Endothelial cell of umbilical vein (primary cell): Measurements from ENCODE around the gene HSPG2. TPM values are rescaled to one million over a fixed set of nuclear protein-coding genes. Genes with fewer than 3 reads are reported as not detected.
A peak's percentile ranks its signal among the peaks of the same experiment; 100 is the strongest.

Experiments used
- BruUV-seq: library from RNA; stranded (reverse); fragments of 400-500 nt; replicated peaks from 2 replicates; lab custom pipeline; 2021; lab: Mats Ljungman, UMichigan
- CTCF ChIA-PET: fragments of 300-600, 350-600 bp; sonication (Branson Sonifier 250); formaldehyde crosslinking; loops from one replicate; lab custom pipeline; 2021; ENCODE audit warnings: antibody characterized with exemption, inconsistent platforms; lab: Charles Lee
- POLR2A ChIA-PET: fragments of 300-600, 350-600 bp; sonication (Branson Sonifier 250); formaldehyde crosslinking; loops from one replicate; lab custom pipeline; 2021; ENCODE audit warnings: antibody characterized with exemption, inconsistent platforms; lab: Charles Lee
- DNase-seq: peaks from one replicate; pipeline ENCODE4 v3.0.0-alpha.2; 2011; ENCODE audit warnings: low read depth, low spot score
- FAIRE-seq: peaks from 2 replicates; lab custom pipeline; 2011; peaks lifted over from hg19 to GRCh38; lab: Jason Lieb, UNC
- H2AFZ ChIP-seq: 2 replicates; pipeline ENCODE4 v1.6.0; 2012; ENCODE audit warnings: low read depth, low read length, control low read depth, inconsistent platforms
- H3K27ac ChIP-seq: 2 replicates; pipeline ENCODE4 v1.5.1; 2011; ENCODE audit warnings: low read depth, mild to moderate bottlenecking, control low read depth, low read length, moderate library complexity; ENCODE audit not compliant: insufficient read depth
- H3K27me3 ChIP-seq, 2 experiments: 2 replicates each; pipeline versions ENCODE4 v1.6.0 to v1.6.1; 2011; ENCODE audit warnings: low read length in 2 of 2, mixed read lengths in 1 of 2; ENCODE audit not compliant: control insufficient read depth in 2 of 2, insufficient read depth in 2 of 2
- H3K36me3 ChIP-seq, 2 experiments: 2 replicates in 1 of 2; 3 replicates in 1 of 2; pipeline ENCODE4 v1.5.1; 2011; ENCODE audit warnings: low read length in 2 of 2, mild to moderate bottlenecking in 1 of 2, moderate library complexity in 1 of 2; ENCODE audit not compliant: control insufficient read depth in 2 of 2, insufficient read depth in 2 of 2; ENCODE audit errors: extremely low read depth in 1 of 2
- H3K4me1 ChIP-seq: 3 replicates; pipeline ENCODE4 v1.5.1; 2011; ENCODE audit warnings: mild to moderate bottlenecking, low read length; ENCODE audit not compliant: control insufficient read depth, insufficient read depth; ENCODE audit errors: extremely low read depth
- H3K4me2 ChIP-seq: 2 replicates; pipeline ENCODE4 v1.6.1; 2011; ENCODE audit warnings: low read length, control low read depth, mixed read lengths; ENCODE audit not compliant: insufficient read depth
- H3K4me3 ChIP-seq, 3 experiments: fragments of 200-600 bp in 1 of 3; sonication (generic), shearing (Covaris generic) in 1 of 3; replicated peaks in 1 of 3; 2 replicates each; pipeline ENCODE4 v1.5.1; 2011 to 2016; ENCODE audit warnings: control low read depth in 3 of 3, low read length in 3 of 3, mild to moderate bottlenecking in 2 of 3, inconsistent platforms in 1 of 3, low read depth in 1 of 3, moderate library complexity in 1 of 3; ENCODE audit not compliant: insufficient read depth in 1 of 3
- H3K79me2 ChIP-seq: 2 replicates; pipeline ENCODE4 v1.6.0; 2012; ENCODE audit warnings: low read length, inconsistent platforms; ENCODE audit not compliant: control insufficient read depth, insufficient read depth
- H3K9ac ChIP-seq: replicated peaks from 2 replicates; pipeline ENCODE3; 2011; ENCODE audit warnings: low read length, control low read depth; ENCODE audit not compliant: insufficient read depth; ENCODE audit errors: extremely low read depth
- H3K9me1 ChIP-seq: replicated peaks from 3 replicates; pipeline ENCODE4 v1.6.0; 2011; ENCODE audit warnings: mild to moderate bottlenecking, low read length; ENCODE audit not compliant: control insufficient read depth, insufficient read depth; ENCODE audit errors: extremely low read depth
- H3K9me3 ChIP-seq: replicated peaks from 2 replicates; pipeline ENCODE4 v1.5.1; 2012; ENCODE audit warnings: low read length, inconsistent platforms; ENCODE audit not compliant: control insufficient read depth, insufficient read depth
- H4K20me1 ChIP-seq: replicated peaks from 2 replicates; pipeline ENCODE3; 2011; ENCODE audit warnings: mild to moderate bottlenecking, low read length; ENCODE audit not compliant: control insufficient read depth, insufficient read depth; ENCODE audit errors: extremely low read depth
- EZH2 ChIP-seq: IDR thresholded peaks from 2 replicates; pipeline ENCODE4 v1.6.1; 2012; ENCODE audit warnings: borderline replicate concordance, low read depth, mild to moderate bottlenecking, moderate library complexity, low read length, inconsistent platforms; ENCODE audit not compliant: severe bottlenecking
- FOS ChIP-seq: IDR thresholded peaks from 2 replicates; pipeline ENCODE4 v1.6.1; 2011; ENCODE audit warnings: mild to moderate bottlenecking, low read length, moderate library complexity, borderline replicate concordance; ENCODE audit not compliant: insufficient read depth
- GATA2 ChIP-seq: IDR thresholded peaks from 2 replicates; pipeline ENCODE4 v1.7.0; 2011; ENCODE audit warnings: low read depth, mild to moderate bottlenecking, moderate library complexity, mixed read lengths, low read length; ENCODE audit not compliant: insufficient read length, insufficient read depth
- JUN ChIP-seq: IDR thresholded peaks from 2 replicates; pipeline ENCODE4 v1.6.1; 2011; ENCODE audit warnings: borderline replicate concordance, low read depth; ENCODE audit not compliant: insufficient read length, insufficient read depth
- MYC ChIP-seq: IDR thresholded peaks from one replicate; pipeline ENCODE4 v1.6.1; 2011; ENCODE audit warnings: mild to moderate bottlenecking, low read depth, low read length
- POLR2A ChIP-seq: IDR thresholded peaks from 2 replicates; pipeline ENCODE4 v1.6.1; 2012; ENCODE audit warnings: low read depth, mild to moderate bottlenecking, control low read depth, low read length
- POLR2AphosphoS5 ChIP-seq: IDR thresholded peaks from 2 replicates; pipeline ENCODE4 v1.6.1; 2012; ENCODE audit warnings: low read depth, mild to moderate bottlenecking, control low read depth, low read length, moderate library complexity; ENCODE audit not compliant: insufficient read depth
- dilution Hi-C: fragments of 300-500 bp; cut with MboI; formaldehyde crosslinking; loops from one replicate; pipeline ENCODE4 v1.15.0; 2019; ENCODE audit warnings: low sequenced_read_pairs; ENCODE audit not compliant: extremely low pct_ligation_motif_present
- intact Hi-C: fragments of 100-400 bp; cut with micrococcal nuclease; formaldehyde crosslinking; loops from one replicate; pipeline ENCODE4 v1.10.0; 2022
- polyA plus RNA-seq, 4 experiments: library from polyadenylated mRNA; depleted of rRNA in 3 of 4; stranded (reverse) in 3 of 4; unstranded in 1 of 4; fragments of >200 nt; gene quantifications; 2 replicates each; pipeline versions ENCODE4 v1.2.1 to v1.2.3, GENCODE V29; 2011 to 2012; ENCODE audit warnings: missing spikeins in 1 of 4
- total RNA-seq: library from RNA; stranded (reverse); gene quantifications from 2 replicates; pipeline ENCODE4 v1.2.3, GENCODE V29; 2021
- TF ChIP-seq, protein P1 (sequence below), 2 donors: IDR thresholded peaks; 1 replicate in 1 of 2; 2 replicates in 1 of 2; pipeline ENCODE4 v1.5.1; 2011; ENCODE audit warnings: low read length in 2 of 2, mild to moderate bottlenecking in 2 of 2, moderate library complexity in 2 of 2, control low read depth in 1 of 2, inconsistent platforms in 1 of 2, low read depth in 1 of 2; ENCODE audit not compliant: insufficient read depth in 1 of 2; ENCODE audit errors: extremely low read depth in 1 of 2
- TF ChIP-seq, protein P2 (sequence below): IDR thresholded peaks from 2 replicates; pipeline ENCODE4 v1.6.1; 2011; ENCODE audit not compliant: insufficient read depth, insufficient read length

Gene HSPG2
- total and polyA plus RNA-seq, 2 donors (not counting 3 experiments of a cell fraction or from before 2014, with no cell fraction given): 734 to 3,499 TPM

DNA sequence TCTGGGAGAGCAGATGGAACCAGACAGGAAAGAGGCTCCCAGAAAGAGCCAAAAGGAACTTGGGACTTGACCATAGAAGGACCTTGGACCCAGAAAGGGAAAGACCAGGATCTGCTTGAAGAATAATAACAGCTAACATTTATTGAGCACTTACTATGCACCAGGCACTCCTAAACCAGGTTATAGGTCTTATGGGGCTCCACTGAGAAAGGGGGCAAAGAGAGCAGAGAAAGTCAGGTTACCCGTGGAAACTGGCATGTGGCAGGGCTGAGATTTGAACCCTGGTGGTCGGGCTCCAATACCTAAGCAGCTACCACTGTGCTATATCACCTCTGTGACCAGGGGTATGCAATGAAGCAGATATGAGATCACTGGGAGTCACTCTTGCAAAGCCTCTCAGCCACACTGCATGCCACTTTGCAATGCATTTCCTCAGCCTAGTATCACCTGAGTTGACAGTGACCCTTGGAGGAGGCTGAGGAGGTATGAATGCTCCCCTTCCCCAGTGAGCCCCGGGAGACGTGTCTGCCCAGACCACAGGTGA is 37.8 kb downstream of the HSPG2 start:
- Histone ChIP-seq H3K9ac (peak overlapping the region; percentile 55), H3K79me2 (peaks cover 94% of the 10 kb centered on the region), H3K9me3 (no peaks in the 10 kb centered on the region), H3K4me1 (peaks cover 75% of the 10 kb centered on the region), H3K36me3 (peaks cover 28 to 46% of the 10 kb centered on the region in 2 experiments), H3K9me1 (no peaks in the 10 kb centered on the region), H3K27ac (peak overlapping the region; percentile 87), H3K4me2 (peak overlapping the region; percentile 12), H3K4me3 (no peak overlapping the region), H2AFZ (no peak overlapping the region), H3K27me3 (no peaks in the 10 kb centered on the region), H4K20me1 (no peaks in the 10 kb centered on the region)
- FAIRE-seq (no peak), DNase-seq (no peak)
- dilution Hi-C loops (no loop called here), intact Hi-C loops (loop anchor here (1.0 kb wide), 1 partner anchor 11 kb away; no protein-coding TSS in a partner anchor)
- TF ChIP-seq JUN (no peak), POLR2AphosphoS5 (no peak), EZH2 (no peak), POLR2A (no peak), MYC (no peak), FOS (no peak), GATA2 (no peak)
- TF ChIP-seq, protein P1, sequence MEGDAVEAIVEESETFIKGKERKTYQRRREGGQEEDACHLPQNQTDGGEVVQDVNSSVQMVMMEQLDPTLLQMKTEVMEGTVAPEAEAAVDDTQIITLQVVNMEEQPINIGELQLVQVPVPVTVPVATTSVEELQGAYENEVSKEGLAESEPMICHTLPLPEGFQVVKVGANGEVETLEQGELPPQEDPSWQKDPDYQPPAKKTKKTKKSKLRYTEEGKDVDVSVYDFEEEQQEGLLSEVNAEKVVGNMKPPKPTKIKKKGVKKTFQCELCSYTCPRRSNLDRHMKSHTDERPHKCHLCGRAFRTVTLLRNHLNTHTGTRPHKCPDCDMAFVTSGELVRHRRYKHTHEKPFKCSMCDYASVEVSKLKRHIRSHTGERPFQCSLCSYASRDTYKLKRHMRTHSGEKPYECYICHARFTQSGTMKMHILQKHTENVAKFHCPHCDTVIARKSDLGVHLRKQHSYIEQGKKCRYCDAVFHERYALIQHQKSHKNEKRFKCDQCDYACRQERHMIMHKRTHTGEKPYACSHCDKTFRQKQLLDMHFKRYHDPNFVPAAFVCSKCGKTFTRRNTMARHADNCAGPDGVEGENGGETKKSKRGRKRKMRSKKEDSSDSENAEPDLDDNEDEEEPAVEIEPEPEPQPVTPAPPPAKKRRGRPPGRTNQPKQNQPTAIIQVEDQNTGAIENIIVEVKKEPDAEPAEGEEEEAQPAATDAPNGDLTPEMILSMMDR (IDR thresholded peaks at IDR 0.05; ENCODE audit: extremely low read depth in 1 of 2, insufficient read depth in 1 of 2, low read depth in 1 of 2, low read length in 2 of 2): no peak
- TF ChIP-seq, protein P2, sequence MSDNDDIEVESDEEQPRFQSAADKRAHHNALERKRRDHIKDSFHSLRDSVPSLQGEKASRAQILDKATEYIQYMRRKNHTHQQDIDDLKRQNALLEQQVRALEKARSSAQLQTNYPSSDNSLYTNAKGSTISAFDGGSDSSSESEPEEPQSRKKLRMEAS: no peak
- BruUV-seq: TSS peak; percentile 59
- POLR2A ChIA-PET: interaction anchor here (0.5 to 2.7 kb wide), 5 partner anchors 11 to 126 kb away, joined by 3 to 9 read pairs (median 5); no protein-coding TSS in a partner anchor
- CTCF ChIA-PET: interaction anchor here (0.6 to 4.2 kb wide), 14 partner anchors 11 to 517 kb away, joined by 3 to 18 read pairs (median 4); partner anchors contain the start of gene HSPG2
